Upper lobe of left lung (tissue), 6 donors: ENCODE data around the gene ACTRT3. TPM values are rescaled to one million over a fixed set of nuclear protein-coding genes. Genes with fewer than 3 reads are reported as not detected.
"Not testable (repeated sequence)": the region's sequence is repeated elsewhere in the genome, so short reads cannot be mapped to it uniquely, and the experiment has no call there.

Experiments
- ATAC-seq, 2 donors: fragments of 200-7000 bp; cut with Tn5 transposase; one replicate each; pipeline ENCODE4 v1.9.1; 2022; ENCODE audit warnings: mild to moderate bottlenecking in 2 of 2, moderate library complexity in 2 of 2; ENCODE audit not compliant: low FRiP score in 2 of 2
- DNase-seq, 2 donors: peaks; one replicate each; pipeline ENCODE4 v3.0.0-alpha.2; 2019 to 2020
- H3K27ac ChIP-seq, 4 donors: fragments of 200-600 bp; sonication (generic); one replicate each; pipeline ENCODE4 v1.5.1; 2016 to 2019
- H3K27me3 ChIP-seq, 4 donors: fragments of 200-600 bp; sonication (generic); one replicate each; pipeline ENCODE4 v1.5.1; 2017 to 2019
- H3K36me3 ChIP-seq, 4 donors: fragments of 200-600 bp; sonication (generic); one replicate each; pipeline ENCODE4 v1.5.1; 2016 to 2019
- H3K4me1 ChIP-seq, 4 donors: fragments of 200-600 bp; sonication (generic); one replicate each; pipeline ENCODE4 v1.5.1; 2018 to 2019
- H3K4me3 ChIP-seq, 4 donors: fragments of 200-600 bp; sonication (generic); one replicate each; pipeline ENCODE4 v1.5.1; 2017 to 2019; ENCODE audit warnings: mild to moderate bottlenecking in 2 of 4, moderate library complexity in 1 of 4
- H3K9me3 ChIP-seq, 4 donors: fragments of 200-600 bp; sonication (generic); one replicate each; pipeline ENCODE4 v1.5.1; 2018 to 2019
- EP300 ChIP-seq, 4 donors: sonication (generic); formaldehyde crosslinking; IDR thresholded peaks; one replicate each; pipeline ENCODE4 v1.5.1; 2017; ENCODE audit warnings: antibody characterized with exemption in 4 of 4, control low read depth in 2 of 4
- POLR2A ChIP-seq, 4 donors: fragments of 450-650 bp; IDR thresholded peaks; one replicate each; pipeline ENCODE4 v1.5.1; 2016 to 2017; ENCODE audit warnings: antibody characterized with exemption in 4 of 4, mild to moderate bottlenecking in 2 of 4
- POLR2AphosphoS5 ChIP-seq, 2 donors: sonication (generic); formaldehyde crosslinking; IDR thresholded peaks; one replicate each; pipeline ENCODE4 v1.5.1; 2017; ENCODE audit warnings: antibody characterized with exemption in 2 of 2
- WGBS, 2 donors: methylation state at CpG; one replicate each; pipeline ENCODE4 v1.1.5; 2017 to 2018; 5-methylcytosine and 5-hydroxymethylcytosine counted together
- small RNA-seq, 4 donors: library from RNA; depleted of rRNA; stranded (forward); fragments of <200 nt; gene quantifications; one replicate each; pipeline ENCODE3, GENCODE V24; 2016
- total RNA-seq, 6 donors: library from RNA; depleted of rRNA in 4 of 6; stranded (reverse); fragments of >200 nt in 4 of 6; gene quantifications; one replicate each; pipeline versions ENCODE4 v1.1.0 to v1.2.1, GENCODE V29; 2016 to 2021
- TF ChIP-seq, protein P1 (sequence below), 6 experiments: fragments of 450-650 bp in 4 of 6; fragments of 200-600 bp in 2 of 6; sonication (generic) in 2 of 6; IDR thresholded peaks; one replicate each; pipeline ENCODE4 v1.5.1; 2016 to 2019; ENCODE audit warnings: antibody characterized with exemption in 6 of 6
- donor health status: DM: no; HTN: no; CAD: no; lungs with moderate emphysema.
- donor health status: DM: no; HTN: yes; CAD: no; lungs with severe emphysema.

ACTRT3 gene
- total RNA-seq, 6 donors from 2014 or later = 0.55 to 6.3 (median 1.7) TPM

DNA sequence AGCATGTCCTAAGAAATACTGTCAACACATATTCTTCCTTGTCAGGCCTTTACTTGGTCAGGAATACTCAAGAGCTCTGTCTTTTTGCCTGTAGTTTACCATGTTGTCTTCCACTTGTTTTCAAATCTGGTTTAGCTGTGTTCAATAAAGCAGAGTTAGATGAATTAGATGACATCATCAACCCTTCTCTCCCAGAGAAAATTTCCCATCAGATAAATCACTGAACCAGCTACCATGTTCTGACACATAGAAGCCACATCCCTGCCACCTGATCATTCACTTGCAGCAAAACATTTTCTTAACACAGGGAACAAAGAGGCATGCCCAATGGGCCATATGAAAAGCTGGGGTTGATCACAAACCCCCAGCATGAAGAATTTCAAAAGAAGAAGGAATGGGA is 46.6 kb downstream of the ACTRT3 start:
- no peak for DNase-seq
- Histone ChIP-seq H3K9me3 (no peaks in the 10 kb centered on the region), H3K36me3 (no peaks in the 10 kb centered on the region), H3K4me3 (no peak overlapping the region), H3K27ac (no peak overlapping the region), H3K27me3 (no peaks in the 10 kb centered on the region), H3K4me1 (no peaks in the 10 kb centered on the region)
- TF ChIP-seq POLR2AphosphoS5 (IDR thresholded peaks at IDR 0.05) = no peak
- TF ChIP-seq POLR2A (IDR thresholded peaks at IDR 0.05) = no peak
- TF ChIP-seq, protein P1, sequence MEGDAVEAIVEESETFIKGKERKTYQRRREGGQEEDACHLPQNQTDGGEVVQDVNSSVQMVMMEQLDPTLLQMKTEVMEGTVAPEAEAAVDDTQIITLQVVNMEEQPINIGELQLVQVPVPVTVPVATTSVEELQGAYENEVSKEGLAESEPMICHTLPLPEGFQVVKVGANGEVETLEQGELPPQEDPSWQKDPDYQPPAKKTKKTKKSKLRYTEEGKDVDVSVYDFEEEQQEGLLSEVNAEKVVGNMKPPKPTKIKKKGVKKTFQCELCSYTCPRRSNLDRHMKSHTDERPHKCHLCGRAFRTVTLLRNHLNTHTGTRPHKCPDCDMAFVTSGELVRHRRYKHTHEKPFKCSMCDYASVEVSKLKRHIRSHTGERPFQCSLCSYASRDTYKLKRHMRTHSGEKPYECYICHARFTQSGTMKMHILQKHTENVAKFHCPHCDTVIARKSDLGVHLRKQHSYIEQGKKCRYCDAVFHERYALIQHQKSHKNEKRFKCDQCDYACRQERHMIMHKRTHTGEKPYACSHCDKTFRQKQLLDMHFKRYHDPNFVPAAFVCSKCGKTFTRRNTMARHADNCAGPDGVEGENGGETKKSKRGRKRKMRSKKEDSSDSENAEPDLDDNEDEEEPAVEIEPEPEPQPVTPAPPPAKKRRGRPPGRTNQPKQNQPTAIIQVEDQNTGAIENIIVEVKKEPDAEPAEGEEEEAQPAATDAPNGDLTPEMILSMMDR (IDR thresholded peaks at IDR 0.05) = no peak
- TF ChIP-seq EP300 (IDR thresholded peaks at IDR 0.05) = no peak
- ATAC-seq = no peak

DNA sequence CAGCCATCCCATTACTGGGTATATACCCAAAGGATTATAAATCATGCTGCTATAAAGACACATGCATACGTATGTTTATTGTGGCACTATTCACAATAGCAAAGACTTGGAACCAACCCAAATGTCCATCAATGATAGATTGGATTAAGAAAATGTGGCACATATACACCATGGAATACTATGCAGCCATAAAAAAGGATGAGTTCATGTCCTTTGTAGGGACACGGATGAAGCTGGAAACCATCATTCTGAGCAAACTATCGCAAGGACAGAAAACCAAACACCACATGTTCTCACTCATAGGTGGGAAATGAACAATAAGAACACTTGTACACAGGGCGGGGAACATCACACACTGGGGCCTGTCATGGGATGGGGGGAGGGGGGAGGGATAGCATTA is 50.9 kb downstream of the ACTRT3 start:
- not testable (repeated sequence) for H3K9me3 ChIP-seq, DNase-seq, H3K36me3 ChIP-seq, ATAC-seq, H3K4me3 ChIP-seq, H3K27ac ChIP-seq, H3K27me3 ChIP-seq, H3K4me1 ChIP-seq
- WGBS, 2 donors = 91 to 92% methylated on average over 4 of the region's 4 CpGs

Small RNAs within 50 kb of the gene (small RNA-seq; reads per million reads assigned to genes)
- gene RNU6-637P = 0 reads per million in 4 donors

Other genes with a start within 250 kb of the ACTRT3 start
- 100 to 1,000 TPM in 1 of 6 donors, 10 to 100 TPM in 5; 36.5 to 150 (median 82.3) TPM for gene MECOM, start 105.8 kb downstream of the ACTRT3 start, total RNA-seq
- 10 to 100 TPM in 5 of 6 donors, not detected in 1; 16.6 to 96.4 (median 41.9) TPM for gene TERC, start 4.5 kb downstream of the ACTRT3 start, total RNA-seq
- 10 to 100 TPM in 3 of 6 donors, 1 to 10 TPM in 3; 2.3 to 22.5 (median 10.9) TPM for gene MYNN, start 3.8 kb upstream of the ACTRT3 start, total RNA-seq
- gene LRRIQ4, start 43.3 kb upstream of the ACTRT3 start, total RNA-seq = under 1 TPM in 2 of 6 donors, not detected in 4; 0.22 to 0.24 TPM
- gene LRRC34, start 43.3 kb upstream of the ACTRT3 start, total RNA-seq = 10 to 100 TPM in 1 of 6 donors, 1 to 10 TPM in 4, under 1 TPM in 1; 0.78 to 12.9 (median 3.9) TPM
- 1 to 10 TPM in 4 of 6 donors, under 1 TPM in 2; 0.34 to 5.6 (median 1.3) TPM for gene LRRC31, start 100.4 kb upstream of the ACTRT3 start, total RNA-seq
- gene SAMD7, start 142.0 kb upstream of the ACTRT3 start, total RNA-seq = not detected
- gene SEC62, start 197.2 kb upstream of the ACTRT3 start, total RNA-seq = 100 to 1,000 TPM in 2 of 6 donors, 10 to 100 TPM in 4; 30.0 to 129 (median 72.9) TPM